IPS-11a (cell line): ENCODE data around the gene YBX2.
"Not testable (repeated sequence)": the region's sequence is repeated elsewhere in the genome, so short reads cannot be mapped to it uniquely, and the experiment has no call there.

Experiments used
- H3K4me3 ChIP-seq: one replicate; pipeline ENCODE4 v1.5.1; 2013; ENCODE audit warnings: low read depth, low read length, control low read depth

The YBX2 gene

DNA sequence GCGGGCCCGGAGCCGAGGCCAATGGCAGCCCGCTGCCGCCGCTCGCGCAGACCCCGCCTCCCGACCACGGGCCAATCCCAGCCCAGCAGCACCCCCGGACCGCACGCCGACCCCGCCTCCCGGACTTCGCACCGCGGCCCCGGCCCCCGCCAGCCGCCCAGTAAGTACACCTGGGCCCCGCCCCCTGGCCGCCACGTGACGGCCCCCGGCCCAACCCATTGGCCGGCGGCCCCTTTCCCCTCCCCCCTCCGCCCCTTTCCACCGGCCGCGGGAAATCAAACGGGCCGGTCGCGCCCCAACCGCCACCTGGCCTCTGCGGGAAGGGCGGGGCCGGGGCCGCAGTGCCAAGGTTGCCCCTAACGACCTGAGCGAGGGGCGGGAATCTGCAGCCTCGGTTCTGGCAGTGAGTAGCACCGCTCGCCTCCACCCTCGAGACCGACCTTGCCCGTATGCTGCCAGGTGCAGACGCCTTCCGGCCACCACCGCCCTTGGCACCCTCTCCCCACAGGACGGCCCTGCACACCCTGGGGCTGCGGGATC lies at the start of gene YBX2:
Gene YBX2, minus strand, starts transcription at position 26 of the 540 bp plus-strand sequence. CDS start 139 bp downstream, outside the sequence.
- peak within 1 kb of the TSS; percentile 29 for H3K4me3 ChIP-seq

DNA sequence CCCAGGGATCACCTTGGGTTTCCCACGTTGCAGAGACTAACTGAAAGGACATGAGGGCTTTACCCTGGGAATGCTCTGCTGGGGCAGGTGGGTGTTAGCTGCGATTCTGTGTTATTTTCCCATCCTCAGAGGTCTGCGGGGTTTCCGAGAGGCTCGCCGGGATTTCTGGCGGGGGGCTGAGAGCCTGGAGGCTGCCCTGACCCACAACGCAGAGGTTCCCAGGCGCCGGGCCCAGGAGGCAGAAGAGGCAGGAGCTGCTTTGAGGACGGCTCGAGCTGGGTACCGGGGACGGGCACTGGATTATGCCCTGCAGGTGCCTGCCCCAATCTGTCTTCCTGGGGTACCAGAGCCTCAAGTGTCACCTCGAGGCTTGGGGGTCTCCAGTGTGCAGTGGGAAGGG lies 48.8 kb upstream of the YBX2 start:
- no peak overlapping the region for H3K4me3 ChIP-seq

GRCh38 chr17:7341842-7342241 lies 47.4 kb upstream of the YBX2 start:
- no peak overlapping the region for H3K4me3 ChIP-seq

- H3K4me3 ChIP-seq: no peak overlapping the region
These were observed 45.7 kb upstream of the YBX2 start for GRCh38 chr17:7340179-7340578.

DNA sequence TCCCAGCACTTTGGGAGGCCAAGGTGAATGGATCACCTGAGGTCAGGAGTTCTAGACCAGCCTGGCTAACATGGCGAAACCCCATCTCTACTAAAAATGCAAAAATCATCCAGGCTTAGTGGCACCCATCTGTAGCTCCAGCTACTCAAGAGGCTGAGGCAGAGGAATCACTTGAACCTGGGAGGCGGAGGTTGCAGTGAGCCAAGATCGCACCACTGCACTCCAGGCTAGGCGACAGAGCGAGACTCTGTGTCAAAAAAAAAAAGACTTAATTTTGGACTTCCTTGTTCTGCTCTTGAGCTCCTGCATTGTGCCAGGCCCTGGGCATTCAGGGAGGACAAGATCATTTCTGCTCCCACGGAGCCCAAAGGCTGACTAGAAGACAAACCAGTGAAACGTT lies 43.2 kb upstream of the YBX2 start:
- not testable (repeated sequence) for H3K4me3 ChIP-seq

GRCh38 chr17:7336240-7337175 lies 42.1 kb upstream of the YBX2 start, which contains the start of gene ACAP1:
Gene ACAP1, plus strand, starts transcription at chr17:7336529. Its CDS starts 206 bp downstream, at chr17:7336735.
- peak within 1 kb of the TSS; percentile 8 for H3K4me3 ChIP-seq

- H3K4me3 ChIP-seq: not testable (repeated sequence)
These were observed 41.3 kb upstream of the YBX2 start for GRCh38 chr17:7335765-7336164.

DNA sequence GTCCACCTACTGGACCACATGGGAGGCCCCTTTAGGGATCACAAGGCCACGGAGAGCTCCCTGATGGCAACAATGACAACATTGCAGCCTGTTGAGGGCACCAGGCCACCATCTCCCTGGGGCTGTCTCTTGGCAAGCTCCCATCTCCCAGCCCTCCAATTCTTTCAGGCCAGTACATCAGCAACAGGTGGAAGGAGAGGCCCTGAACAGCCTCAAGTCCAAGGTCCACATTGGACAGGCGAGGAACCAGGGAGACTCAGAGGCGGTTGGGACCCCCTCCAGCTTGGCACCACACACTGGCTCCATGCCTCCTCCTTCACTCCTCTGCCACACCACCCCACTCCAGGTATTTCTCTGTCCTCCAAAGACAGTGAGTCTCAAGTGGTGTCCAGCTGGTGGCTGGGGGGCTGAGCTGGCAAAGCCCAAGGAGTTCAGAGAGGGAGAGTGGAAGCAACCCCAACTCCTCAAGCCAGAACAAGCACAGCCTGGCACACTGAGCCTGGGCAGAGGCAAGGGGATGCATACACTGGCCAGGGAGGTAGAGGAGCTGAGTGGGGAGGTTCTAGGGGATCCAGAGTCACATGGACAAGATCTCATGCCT lies 40.6 kb upstream of the YBX2 start:
- H3K4me3 ChIP-seq: no peak overlapping the region

DNA sequence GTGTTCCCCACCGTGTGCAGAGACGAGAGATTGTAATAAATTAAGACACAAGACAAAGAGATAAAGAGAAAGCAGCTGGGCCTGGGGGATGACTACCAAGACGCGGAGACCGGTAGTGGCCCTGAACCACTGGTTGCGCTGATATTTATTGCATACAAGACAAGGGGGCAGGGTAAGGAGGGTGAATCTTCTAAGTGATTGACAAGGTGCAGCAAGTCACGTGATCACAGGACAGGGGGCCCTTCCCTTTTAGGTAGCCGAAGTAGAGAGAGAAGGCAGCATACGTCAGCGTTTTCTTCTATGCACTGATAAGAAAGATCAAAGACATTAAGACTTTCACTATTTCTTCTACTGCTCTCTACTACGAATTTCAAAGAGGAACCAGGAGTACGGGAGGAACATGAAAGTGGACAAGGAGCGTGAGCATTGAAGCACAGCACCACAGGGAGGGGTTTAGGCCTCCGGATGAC lies 38.2 kb upstream of the YBX2 start:
- H3K4me3 ChIP-seq: not testable (repeated sequence)

DNA sequence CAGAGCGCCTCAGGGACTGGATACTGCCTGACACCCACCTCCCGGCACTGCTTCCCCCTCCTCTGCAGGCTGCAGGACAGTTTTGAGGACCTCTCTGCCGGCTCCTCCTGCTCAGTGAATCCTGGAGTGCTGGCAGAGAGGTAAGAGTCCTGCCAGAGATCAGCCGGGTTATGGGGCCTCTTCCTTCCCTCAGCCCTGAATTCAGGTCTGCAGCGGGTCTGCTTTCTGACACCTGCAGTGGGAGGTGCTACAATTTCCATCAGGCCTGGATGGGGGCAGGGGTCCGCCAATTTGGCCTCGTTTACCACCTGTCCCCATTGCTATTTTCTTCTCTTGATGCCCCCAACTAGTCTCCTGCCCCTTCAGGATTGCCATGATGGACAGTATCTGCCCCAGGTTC lies 37.7 kb upstream of the YBX2 start:
- no peak overlapping the region for H3K4me3 ChIP-seq

- H3K4me3 ChIP-seq: peak overlapping the region; percentile 25
These were observed 36.2 kb upstream of the YBX2 start for GRCh38 chr17:7330638-7331015.

DNA sequence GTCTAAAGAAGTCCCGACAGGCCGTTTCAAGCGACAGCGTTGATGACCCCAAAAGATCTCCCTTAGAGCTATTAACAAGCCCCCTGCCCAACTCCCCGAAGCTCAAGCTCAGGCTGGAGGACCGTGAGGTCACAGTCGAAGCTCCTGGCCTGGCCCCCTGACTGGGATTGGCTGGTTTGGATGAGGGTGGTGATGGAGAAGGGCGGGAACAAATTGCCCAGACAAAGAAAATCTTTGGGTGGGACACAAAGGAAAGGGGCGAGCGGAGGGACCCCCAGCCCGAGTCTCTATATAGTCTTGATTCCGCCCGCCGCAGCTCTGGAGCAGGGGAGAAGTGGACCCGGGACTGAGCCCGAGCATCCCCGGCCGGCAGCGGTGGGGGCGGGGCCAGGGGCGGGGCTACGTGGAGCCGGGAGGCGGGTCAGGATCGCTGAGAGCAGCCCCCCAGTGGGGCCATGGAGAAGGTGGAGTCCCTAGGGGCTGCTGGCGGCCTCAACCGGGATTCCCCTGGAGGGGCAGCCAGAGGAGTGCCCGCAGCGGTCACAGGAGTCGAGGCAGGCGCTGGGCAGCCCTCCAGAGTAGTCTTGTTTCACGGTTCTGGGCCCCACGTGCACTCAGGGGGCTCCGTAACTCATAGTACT lies 35.7 kb upstream of the YBX2 start:
- H3K4me3 ChIP-seq: peak overlapping the region; percentile 97

DNA sequence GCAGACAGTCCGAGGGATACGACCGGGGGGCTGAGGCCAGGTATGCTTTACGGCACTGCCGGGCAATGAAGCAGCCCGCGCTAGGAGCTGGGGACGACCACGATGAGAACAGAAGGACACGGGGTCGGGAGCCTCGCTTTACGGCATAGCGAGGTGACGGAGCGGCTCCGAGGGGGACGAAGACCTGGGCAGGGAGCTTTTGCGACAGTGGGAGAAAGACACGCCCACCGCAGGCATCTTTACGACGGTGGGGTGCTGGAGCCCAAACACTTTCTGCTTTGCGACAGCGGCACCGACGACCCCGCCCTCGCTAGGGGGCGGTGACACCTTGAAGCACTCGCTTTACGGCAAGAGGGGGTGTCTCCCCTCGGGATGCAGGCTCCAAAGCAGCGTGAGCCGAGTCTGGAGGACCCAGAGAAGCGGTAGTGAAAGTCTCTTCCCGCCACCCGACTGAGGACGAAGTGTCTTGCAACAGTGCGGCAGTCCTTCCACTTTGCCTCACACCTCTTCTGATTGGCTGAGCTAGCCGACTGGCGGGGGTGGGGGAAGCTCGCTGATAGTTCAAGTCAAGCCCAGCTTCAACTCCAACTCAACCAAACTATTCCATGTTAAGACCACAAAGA lies 35.0 kb upstream of the YBX2 start:
- H3K4me3 ChIP-seq: peak overlapping the region; percentile 97

DNA sequence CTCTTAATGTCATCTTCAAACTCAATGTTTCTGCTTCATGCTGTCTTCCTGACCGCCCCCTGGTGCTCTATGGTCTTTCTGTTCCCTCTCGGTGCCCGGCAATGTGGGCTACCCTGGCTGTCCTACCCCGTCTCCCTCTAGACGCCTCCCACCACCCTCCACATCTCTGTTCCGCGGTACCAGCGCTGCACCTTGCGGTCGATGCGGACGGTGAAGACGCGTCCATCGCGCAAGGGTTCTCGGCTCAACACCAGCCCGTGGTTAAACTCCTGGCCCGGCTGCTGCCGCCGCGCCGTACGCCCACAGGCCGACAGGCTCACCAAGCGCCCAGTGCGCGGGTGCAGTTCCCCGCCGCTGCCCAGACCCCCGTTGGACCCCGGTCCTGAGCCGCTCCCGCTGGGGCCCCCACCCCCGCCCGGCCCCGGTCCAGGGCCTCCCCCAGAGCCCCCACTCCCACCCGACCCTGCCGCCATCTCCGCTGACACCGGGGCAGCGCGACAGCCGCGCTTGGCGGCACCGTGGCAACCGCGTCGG lies 34.5 kb upstream of the YBX2 start, which contains the start of gene NEURL4:
Gene NEURL4, minus strand, starts transcription at position 496 of the 534 bp plus-strand sequence. Its CDS starts 23 bp downstream, at position 473.
- peak within 1 kb of the TSS; percentile 97 for H3K4me3 ChIP-seq

- H3K4me3 ChIP-seq: peak overlapping the region; percentile 97
These were observed 33.6 kb upstream of the YBX2 start for GRCh38 chr17:7328009-7328408.

DNA sequence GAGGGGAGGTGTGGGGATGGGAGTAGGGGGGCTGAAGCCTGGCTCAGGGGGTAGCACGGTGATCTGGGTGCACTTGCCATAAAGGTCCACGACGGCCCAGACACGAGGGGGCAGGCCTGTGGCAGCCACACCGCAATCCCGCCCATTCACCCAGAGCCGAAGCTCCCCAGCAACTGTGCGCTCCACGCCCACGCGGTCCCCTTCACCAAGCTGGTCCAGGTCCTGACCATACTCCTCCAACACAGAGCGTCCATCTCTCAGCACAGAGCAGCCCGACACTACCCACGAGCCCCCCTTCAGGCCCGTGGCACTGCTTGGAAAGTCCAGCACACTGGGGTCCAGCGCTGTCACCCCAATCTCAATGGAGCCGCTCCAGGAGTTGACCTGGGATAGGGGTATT lies 33.1 kb upstream of the YBX2 start:
- no peak overlapping the region for H3K4me3 ChIP-seq

- no peak overlapping the region for H3K4me3 ChIP-seq
These were observed 32.6 kb upstream of the YBX2 start for GRCh38 chr17:7327056-7327455.

DNA sequence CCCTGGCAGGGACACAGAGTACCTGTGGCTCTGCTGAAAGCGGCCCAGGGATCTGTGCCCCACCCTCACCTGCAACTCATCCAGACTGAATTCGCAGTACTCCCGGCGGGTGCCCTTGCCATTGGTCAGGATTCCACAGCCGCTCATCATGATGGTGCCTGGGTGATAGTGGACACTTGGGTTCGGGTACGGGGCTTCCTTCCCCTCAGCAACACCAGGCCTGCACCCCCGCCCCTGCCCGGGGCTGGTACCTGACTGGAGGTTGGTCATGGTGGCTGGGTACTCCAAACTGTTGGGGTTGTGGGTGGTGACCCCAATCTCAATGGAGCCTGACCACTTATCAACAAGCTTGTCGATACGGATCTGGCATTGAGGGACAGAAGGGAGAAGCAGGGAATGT lies 31.7 kb upstream of the YBX2 start:
- no peak overlapping the region for H3K4me3 ChIP-seq

GRCh38 chr17:7325031-7325528 lies 30.6 kb upstream of the YBX2 start:
- H3K4me3 ChIP-seq: no peak overlapping the region

DNA sequence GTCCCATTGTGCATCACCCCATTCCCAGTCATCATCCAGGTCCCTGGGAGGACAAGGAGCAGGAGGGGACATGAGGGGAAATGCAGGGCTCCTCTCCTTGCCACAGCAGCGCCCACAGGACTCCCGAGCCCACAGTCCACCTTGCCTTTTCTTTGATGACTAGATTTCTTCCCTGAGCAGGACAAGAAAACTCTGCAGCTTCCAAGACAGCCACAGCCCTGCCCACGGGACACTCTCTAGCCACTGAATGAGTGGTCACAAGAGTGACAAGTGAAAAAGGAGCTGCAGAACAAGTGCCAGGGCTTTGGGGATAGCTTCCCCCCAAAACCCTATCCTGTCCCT lies 30.0 kb upstream of the YBX2 start:
- no peak overlapping the region for H3K4me3 ChIP-seq
